Activated gamma-delta T cell treated with anti-CD3 and anti-CD28 coated beads, Interleukin-2, amount 50 U/mL, for 16 hours (primary cell): ENCODE measurements around the gene COL4A6.

Experiments used
- DNase-seq: peaks from one replicate; pipeline ENCODE4 v3.0.0-alpha.2; 2020; ENCODE audit warnings: low read depth

The COL4A6 gene

DNA sequence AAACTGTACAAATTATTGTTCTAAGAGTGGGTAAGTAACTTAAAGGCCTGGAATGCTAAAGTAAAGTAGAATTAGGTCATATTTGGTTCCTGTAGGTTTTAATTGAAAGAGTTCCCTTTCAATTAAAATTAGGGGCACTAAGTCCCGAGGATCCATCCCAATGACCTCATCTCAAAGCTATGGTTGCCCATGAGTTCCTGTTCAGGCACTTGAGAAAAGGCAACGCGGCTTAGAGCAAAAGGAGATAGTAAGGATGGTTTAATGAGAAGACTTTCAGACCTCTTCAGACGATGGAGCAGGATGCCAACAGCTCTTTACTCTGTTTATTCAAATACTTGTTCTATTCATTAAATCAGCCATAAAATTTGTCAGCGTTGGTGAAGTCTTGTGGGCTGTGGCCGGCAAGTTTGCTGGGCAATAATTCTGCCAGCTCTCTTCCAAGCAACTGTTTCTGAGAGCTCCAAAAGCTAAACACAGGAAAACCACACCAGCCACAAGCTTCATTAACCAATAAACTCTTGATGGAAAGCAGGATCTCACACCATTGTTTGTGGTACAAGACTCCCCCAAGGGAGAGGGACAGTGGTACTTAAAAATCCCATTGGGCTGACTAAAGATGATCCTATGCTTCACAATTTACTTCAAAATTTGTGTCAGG lies 167.4 kb downstream of the COL4A6 start:
- no peak for DNase-seq

DNA sequence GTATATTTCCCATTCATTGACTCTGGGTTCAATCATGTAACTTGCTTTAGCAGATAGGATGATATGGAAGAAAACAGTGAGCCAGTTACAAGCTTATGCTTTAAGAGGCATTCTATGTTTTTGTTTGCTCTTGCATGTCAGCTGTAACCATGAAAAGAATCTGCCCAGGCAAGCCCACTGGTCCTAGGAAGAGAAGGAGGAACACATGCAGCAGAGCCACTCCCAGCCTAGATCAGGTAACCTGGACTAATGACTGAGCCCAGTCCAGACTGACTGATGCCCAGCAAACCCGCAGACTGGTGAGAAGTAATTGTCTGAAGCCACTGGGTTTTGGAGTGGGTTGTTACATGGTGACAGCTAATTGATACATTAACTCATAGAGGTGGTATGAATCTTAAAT lies 167.9 kb downstream of the COL4A6 start:
- no peak for DNase-seq

DNA sequence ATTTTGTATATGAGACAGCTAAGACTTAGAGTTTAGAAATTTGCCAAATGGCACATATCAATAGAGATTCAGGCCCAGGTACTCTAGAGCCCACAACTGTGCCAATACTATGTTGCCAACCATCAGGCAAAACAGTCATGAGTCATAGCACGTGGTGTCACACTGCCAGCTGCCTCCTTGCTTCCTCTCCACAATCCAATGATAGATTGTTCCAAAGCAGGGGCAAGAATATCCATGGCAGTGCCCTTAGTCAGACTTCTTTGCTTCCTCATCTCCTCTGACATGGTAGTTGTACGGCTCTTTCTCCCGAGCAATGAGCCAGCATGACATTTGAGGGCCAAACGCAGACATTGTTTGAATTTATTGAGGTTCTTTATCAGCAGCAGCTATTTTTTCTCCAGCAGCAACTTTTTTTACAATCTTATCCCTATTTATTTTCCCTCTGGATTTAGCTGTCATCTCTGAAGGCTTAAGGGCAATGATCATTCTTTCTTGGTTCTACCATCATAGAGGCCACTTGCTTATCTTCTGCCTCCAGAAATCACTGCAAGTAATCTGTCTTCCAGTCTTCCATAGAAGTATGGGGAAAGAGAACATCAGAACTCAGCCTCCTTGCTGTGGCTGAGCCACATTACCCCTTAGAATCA lies 169.7 kb downstream of the COL4A6 start:
- DNase-seq = no peak

DNA sequence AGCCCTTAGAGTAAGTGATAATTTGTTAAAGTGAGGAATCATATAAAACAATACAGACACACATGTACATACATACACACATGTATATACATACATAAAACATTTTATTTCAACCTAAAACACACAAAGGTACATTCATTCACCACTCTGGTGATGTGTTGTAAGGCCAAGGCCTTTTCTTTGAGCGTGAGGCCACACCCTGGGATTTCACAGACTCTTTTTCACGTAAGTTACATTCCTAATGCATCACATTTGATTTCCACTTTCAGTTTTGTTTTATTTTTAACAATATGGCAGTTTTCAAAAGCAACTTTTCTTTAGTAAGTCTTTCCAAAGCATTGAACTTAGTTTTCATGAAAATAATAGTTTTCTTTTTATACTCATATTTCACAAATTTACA lies 170.7 kb downstream of the COL4A6 start:
- no peak for DNase-seq

DNA sequence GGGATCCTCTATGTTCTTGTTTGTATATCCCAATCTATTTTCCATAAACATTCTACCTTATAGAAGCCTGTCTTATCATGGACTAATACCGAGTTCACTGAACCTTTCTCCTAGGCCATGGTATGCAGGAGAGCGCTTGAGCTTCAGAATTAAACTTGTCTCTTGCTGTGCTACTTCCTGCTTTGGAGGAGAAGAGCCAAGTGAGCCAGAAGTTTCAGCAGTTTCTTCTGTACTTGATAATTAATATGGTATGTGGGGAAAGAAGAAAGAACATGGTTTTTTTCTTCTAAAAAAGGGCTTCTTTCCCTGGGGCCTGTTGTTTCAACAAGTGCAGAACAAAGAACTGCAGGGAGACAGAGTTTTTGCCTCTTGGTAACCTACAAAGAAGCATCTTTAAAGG lies 173.8 kb downstream of the COL4A6 start:
- DNase-seq = no peak

DNA sequence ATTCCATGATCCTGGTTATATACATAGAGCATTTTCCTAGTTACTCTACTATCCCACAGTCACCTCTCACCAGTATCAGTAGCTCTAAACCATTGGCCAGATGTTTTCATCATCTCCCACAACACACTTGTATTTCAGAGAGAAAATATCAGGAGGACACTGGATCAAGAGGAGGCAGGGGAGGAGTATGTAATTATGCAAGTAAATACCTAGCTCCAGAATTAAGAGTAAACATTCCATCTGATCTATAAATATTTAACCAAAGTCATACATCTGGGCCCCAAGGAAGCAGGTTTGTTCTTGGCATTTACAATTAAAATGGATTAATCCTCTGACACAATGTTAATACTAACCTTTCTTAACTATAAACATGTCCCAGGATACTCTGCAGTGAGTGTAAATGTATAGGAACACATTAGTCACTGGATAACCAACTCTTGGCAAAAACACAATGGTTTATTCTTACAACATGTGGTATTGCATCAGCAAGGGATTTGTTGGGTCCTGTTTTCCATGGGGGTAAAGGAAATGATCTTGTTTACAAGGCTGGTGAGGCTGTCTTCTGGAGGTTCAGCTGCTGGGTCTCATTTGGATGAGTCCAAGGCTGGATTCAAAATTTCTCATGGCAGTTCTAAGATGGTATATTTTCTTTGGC lies 176.5 kb downstream of the COL4A6 start:
- DNase-seq = no peak

DNA sequence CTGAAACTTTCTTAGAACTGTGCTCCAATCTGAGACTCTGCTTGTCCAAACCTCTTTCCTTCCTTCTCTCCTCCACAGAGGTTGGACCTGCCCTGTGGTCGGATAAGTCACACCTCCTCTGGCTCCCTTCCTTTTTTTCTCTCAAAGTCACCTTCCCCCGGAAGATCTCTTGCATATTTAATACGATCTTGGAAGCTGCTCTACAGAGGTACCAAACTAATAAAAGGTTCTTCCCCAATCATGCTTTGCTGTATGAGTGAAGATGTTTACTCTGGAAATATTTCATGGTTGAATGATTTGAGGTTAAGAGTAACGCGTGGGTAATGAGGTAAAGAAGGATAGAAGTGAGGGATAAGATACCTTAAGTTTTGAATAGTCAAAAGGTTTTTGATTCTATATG lies 180.7 kb downstream of the COL4A6 start:
- DNase-seq = no peak

DNA sequence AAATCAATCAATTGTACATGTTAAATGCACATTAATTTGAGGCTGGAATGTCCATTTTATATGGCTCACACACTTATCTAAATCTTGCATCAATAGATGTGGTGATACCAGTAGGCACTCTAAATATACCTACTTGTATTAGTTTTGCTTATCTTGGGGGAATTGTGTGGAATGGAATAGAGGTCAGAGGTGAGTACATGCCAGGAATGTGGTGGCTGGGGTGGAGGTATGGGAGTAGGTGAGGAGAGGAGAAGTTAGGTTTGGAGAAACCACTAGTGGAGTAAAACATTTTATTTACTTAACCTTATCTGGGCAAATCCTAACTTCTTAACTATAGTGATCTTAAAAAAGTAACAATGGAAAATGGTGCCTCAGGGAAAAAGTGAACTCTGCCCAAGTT lies 183.6 kb downstream of the COL4A6 start:
- DNase-seq = no peak

DNA sequence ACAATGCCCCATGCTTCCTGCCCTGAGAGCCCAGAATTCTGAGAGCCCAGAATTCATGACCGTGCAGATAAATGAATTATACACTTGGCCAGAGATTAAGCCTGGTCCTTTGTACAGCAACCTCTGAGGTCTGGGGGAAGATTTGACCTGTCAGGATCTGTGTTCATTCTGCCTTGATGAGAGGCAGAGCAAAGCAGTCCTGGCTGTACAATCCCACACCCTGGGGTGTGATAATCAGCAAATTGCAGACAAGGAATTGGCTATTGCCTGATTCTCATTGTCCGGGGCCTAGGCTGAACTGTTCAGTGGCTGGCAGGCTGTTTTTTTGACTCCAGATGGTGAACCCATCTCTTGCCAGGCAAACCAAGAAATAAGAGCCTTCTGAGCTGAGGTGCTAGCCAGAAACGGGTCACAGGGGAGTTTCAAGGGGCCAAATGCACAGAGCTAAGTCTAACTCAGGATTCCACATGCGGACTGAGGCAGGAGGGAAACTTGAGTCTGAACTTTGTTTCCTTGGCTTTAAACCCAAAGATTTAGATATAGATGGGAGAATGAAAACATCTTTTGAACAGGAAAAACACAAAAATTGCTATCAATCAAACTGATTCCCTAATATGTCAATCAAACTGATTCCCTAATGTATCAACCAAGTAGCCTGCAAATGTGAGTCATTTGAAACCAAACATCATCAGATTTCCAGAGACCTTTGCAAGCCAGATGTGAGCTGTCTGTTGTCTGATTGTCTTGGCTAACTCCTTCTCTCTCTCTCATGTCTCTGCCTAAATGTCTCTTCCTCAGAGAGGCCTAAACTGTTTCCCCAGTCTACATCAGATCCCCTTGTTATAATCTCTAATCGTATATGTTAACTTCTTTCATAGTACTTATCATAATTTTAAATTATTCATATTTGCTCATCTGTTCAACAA lies 187.3 kb downstream of the COL4A6 start:
- DNase-seq = no peak

DNA sequence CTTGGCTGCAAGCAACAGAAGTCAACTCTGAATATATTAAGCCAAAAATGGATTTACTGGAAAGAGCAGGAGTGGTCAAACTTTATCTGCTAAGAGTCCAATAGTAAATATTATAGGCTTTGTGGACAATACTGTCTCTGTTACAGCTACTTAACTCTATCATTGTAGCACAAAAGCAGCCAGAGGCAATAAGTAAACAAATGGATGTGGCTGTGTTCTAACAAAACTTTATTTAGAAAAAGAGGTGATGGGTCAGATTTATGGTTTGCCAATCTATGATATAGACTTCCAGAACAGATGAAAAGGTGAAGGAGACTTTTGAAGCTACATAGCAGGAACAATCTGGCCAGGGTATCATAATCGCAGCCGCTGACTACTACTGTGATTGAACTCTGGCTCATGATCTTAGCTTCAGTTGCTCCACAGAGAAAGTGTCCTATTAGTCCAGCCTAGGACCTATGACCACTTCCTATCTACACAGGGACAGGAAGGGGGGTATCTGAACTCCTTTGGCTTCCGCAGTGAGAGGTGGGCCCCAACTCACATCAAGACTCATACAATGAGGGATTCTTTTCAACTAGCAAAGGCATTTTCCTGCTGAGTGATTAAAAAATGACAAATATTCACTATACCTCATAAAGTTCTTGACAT lies 191.8 kb downstream of the COL4A6 start:
- no peak for DNase-seq

DNA sequence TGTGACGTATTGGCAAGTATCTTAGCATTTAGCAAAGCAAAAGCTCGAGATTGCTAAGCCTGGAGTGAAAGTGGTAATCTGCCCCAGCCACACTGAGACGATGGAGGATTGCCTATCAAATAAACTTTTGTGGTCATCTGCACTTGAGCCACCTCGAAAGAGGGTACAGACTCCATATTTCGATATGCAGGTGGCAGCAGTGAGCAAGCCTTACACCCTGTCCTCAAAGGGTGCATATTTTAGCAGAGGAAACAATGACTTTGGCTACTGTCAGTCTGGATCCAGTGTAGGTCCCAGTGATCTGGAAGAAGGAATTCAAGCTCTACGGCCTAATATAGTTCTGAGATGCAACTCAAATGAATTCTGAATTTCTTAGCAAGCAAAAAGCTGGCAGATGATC lies 192.8 kb downstream of the COL4A6 start:
- DNase-seq = no peak

DNA sequence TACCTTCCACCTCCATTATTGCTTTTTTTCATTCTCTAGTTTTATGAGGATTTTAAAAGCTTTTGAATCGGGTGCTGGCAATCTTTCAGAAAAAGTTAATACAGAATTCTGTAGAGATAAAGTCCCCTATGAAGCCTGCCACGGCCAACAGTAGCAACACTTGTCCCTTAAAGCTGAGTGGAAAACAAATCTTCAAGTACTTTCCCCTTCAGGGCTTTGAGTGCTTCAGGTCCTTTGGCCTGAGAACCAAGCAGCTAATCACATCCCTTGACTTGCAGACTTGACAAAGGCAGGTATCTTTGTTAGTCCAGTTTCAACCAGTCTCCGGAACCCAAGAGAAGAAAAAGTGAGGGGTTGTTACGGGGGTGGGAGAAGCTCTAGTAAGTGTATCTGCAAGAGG lies 202.2 kb downstream of the COL4A6 start:
- DNase-seq = no peak

DNA sequence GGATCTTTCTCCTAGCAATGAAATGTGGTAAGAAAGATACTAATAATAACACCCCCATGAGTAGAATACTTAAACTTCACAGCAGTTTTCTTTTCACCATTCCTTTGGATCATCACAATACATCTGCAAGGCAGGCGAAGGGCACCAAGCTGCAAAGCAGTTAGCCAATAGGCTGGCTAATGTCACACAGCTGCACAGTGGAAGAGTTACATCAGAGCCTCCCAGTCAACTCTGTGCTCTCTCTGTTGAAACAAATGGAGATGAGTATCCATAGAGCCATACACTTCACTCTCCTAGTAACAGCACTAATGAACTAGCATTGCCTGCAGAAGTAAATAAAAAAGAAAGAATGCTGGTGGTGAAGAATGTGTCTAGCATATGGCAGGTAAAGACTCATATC lies 207.6 kb downstream of the COL4A6 start:
- DNase-seq = no peak

DNA sequence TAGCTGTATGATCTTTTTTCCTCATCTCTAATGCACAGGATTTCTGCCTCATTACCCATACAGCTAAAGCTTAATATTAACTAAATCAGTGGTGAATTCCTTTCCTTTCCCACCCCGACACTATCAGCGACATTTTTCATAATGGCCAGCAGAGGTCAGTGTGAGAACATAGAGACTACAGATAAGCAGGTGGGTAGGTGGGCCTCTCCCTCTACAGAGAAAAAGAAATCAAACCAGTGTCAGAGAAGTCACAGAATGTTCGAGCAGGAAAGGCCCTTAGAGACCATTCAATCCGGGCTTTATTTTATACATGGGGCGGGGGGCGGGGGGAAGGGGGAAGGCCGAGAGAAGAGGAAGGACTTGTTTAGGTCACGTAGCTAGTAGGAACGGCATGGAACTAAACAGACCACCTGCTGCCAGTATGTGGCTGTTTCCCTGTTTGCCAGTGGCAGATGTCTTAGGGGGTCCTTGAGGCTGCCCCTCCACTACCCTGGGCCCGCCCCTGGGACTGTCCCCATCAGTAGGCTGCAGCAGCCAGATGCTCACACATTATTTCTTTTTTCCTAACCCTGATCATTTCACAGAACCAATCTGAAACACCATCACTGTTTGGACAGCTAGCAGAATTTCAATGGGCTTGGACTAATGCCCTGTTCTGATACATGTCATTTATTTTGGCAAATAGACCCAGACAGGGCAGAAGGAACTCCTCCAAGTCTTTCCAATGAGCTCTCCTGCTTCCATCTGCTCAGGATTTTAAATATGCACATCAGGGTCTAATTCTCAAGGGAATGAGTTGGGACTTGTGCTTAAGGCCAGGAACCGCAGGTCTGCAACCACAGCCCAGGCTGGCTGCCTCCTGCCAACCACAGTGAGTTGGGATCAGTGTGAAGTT lies 213.2 kb downstream of the COL4A6 start:
- DNase-seq = no peak

DNA sequence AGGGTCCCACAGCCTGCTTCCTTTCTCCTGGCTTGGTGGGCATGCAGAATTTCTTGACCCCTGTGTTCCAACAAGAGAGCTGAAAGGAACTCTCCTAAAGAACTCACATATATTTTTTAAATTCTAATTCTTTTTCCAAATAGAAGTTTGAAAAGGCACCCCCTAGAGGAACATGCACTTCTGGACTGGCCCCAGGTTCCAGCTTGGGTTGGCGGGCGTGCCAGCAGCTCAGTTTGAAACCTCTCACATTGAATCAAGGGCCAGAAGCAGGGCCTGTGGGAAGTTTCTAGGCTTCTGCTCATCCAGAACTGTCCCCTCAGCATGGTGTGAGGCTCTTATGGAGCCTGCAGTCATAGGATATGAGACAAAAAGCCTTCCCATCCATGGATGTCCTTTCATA lies 214.0 kb downstream of the COL4A6 start:
- no peak for DNase-seq

DNA sequence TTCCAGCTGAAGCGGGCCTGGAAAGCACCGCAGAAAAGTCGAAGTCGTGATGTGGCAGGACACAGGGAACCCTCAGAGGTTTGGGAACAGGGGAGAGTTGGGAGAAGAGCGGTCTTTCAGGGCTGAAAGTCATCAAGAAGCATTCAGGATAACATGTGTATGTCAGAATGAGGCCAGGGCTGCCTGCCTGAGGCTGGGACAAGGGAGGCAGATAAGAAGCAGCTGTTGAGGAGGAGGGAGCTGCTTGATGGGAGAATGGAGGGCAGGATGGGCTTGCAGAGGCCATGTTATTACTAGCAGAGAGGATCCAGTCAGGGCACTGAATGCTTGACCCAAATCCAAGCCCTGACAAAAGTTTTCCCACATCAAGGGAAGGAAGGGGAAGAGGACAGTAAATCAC lies 214.6 kb downstream of the COL4A6 start:
- no peak for DNase-seq

DNA sequence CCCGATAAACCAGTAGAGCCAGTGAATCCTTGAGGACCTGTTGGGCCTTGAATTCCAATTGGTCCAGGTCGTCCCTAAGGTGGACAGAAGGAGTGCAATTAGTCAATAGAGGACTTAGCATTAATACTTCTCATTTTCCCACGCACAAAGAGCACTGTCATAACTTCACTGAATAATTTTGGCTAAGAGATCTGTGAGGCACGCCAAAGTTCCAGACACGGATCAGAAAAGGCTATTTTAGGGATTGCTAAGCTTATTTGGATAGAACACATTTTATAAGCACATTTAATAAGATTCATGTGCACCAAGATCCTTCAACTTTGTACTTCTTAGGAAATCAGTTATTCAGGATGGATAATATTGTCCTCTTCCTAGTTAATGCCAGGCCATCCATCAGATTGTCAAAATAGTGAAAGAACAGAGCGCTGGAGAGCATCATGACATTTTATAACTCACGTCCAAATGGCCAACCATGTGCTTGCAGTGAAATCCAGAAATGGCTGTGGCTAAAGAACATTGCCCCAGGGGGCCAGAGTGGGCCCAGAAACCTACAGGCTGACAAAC lies 216.8 kb downstream of the COL4A6 start:
- no peak for DNase-seq

DNA sequence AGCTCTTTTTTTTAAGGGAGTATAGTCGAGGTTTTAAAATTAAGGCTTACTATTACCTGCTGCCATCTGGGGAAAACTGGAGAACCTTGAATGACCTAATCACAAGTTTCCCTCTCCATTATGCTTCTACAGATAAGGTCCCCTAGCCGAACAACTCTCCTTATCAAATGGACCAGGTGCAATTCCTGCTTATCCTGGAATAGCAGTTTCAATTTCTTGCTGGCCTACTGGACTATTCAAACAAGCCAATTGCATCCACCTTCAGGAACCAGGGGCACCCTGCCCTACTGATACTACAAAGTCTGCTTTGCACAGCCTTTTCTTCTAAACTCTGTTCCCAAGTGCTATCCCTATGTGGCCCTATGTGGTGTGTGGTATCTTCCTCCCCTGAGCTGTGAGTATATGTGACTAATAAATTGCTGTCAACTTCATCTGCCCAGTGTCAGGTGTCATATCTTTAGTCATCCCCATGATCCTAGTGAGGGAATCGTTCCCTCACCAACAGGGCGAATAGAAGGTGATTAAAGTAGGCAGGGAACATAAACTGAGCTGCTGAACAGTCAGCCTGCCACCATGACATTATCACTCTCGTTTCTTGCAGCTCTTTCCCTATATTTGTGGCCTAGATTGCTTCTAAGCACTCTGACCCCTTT lies 218.1 kb downstream of the COL4A6 start:
- no peak for DNase-seq

DNA sequence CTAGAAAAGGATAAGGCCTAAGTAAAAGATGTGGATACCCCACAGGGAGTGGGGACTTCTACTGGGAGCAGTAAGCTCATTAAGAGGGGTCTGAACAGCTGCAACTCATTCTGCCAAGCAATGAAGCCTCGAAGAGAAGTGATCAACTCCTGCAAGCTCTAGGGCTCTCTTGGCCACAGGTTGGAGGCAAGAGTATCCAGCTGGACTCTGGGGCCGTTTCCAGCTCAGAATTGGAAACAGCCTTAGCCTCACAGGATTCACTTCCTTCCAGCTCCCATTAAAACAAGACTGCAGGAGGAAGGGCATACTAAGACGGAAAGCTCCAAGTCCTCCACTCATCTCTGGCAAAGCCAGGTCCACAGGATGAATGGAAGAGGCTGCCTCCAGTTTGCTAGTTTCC lies 220.3 kb downstream of the COL4A6 start:
- DNase-seq = no peak

DNA sequence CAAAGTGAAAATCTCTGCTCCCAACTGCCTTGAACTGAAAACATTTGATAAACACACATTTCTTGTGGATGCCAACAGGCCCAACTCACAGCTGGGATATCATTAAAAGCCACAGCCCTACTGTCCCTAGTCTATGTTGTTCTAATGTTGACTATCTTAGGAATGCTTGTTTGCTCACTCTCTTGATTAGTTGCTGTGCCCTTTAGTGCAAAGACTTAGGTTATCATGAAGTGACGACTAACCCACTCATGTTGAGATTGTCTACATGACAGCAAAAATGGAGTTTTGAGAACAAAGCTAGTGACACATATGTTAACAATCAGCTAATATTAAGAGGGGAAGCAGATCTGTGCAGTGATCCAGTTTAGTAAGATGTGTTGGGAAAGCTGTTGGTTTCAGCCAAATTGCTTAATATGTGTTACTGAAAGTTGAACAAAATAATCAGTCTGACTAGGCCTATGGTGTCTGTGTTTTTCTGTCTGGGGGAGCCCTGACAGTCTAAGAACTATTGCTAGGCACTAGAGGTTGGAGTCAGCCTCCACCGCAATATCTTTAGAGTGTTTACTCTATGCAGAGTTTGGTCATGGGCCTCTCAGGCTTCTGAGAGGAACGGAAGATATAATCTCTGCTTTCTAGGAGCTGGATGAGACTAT lies 221.2 kb downstream of the COL4A6 start:
- DNase-seq = no peak
